ENCODE measurements around the gene THEMIS2.
A peak's percentile ranks its signal among the peaks of the same experiment; 100 is the strongest.
"Not testable (repeated sequence)": the region's sequence is repeated elsewhere in the genome, so short reads cannot be mapped to it uniquely, and the experiment has no call there.

THEMIS2 gene

GRCh38 chr1:27862671-27863537 is 9.4 kb upstream of the THEMIS2 start:
- DNase-seq (ENCODE audit: low read depth), result peak; percentile 99

GRCh38 chr1:27863538-27863915 is 8.8 kb upstream of the THEMIS2 start:
- DNase-seq (ENCODE audit: low read depth), result no peak

DNA sequence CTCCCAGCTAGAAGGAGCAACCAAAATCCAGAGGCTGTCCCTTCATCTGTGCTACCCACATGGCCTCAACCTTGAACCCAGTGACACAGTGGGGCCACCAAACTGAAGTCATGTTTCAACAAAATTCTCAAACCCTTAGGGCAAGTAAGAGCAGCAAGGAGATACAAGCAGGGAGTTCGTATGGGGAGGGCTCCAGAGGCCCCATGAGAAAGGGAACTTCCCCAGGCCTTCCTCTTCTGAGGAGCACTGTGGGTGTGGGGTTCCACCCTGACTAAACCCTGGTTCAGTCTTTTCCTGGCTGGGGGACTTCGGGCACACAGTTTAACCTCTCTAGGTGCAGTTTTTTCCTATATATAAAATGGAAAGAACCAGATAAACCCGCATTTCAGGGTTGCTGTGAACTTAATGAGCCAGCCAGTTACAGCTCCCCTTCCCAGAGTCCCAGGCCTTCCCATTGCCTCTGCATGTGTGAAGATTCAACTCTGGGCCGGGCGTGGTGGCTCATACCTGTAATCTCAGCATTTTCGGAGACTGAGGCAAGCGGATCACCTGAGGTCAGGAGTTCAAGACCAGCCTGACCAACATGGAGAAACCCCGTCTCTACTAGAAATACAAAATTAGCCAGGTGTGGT is 8.0 kb upstream of the THEMIS2 start:
- DNase-seq (ENCODE audit: low read depth), result no peak

DNA sequence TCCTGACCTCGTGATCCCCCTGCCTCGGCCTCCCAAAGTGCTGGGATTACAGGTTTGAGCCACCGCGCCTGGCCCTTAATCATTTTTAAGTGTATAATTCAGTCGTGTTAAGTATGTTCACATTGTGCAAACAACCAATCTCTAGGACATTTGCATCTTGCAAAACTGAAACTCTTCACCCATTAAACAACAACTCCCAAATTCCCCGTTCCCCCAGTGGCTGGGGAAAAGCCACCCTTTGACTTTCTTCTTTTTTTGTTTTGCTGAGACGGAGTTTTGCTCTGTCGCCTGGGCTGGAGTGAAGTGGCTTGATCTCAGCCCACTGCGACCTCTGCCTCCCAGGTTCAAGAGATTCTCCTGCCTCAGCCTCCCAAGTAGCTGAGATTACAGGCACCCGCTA is 6.5 kb upstream of the THEMIS2 start:
- no peak for DNase-seq (ENCODE audit: low read depth)

DNA sequence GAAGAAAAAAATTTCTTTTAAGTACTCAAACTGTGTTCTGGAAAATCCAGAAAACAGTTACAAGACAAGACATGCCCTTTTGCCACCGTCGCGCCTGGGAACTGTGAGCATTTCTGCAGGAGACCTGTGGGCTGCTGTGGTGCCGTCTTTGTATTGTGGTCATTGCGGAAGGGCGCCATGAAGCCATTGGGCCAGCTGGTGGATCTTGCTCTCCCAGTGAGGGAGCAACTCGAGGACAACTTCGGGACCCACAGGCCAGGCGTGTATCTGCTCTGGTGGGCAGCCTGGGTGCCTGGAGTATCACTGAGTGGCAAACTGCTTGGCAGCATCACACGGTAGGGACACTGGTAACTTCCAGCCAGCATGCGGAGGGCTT is 3.8 kb upstream of the THEMIS2 start:
- DNase-seq (ENCODE audit: low read depth), result no peak

GRCh38 chr1:27868932-27869718 is 3.2 kb upstream of the THEMIS2 start:
- DNase-seq (ENCODE audit: low read depth), result no peak

GRCh38 chr1:27869719-27870085 is 2.6 kb upstream of the THEMIS2 start:
- DNase-seq (ENCODE audit: low read depth), result no peak

GRCh38 chr1:27871076-27871475 is 1.3 kb upstream of the THEMIS2 start:
- not testable (repeated sequence) for DNase-seq (ENCODE audit: low read depth)

DNA sequence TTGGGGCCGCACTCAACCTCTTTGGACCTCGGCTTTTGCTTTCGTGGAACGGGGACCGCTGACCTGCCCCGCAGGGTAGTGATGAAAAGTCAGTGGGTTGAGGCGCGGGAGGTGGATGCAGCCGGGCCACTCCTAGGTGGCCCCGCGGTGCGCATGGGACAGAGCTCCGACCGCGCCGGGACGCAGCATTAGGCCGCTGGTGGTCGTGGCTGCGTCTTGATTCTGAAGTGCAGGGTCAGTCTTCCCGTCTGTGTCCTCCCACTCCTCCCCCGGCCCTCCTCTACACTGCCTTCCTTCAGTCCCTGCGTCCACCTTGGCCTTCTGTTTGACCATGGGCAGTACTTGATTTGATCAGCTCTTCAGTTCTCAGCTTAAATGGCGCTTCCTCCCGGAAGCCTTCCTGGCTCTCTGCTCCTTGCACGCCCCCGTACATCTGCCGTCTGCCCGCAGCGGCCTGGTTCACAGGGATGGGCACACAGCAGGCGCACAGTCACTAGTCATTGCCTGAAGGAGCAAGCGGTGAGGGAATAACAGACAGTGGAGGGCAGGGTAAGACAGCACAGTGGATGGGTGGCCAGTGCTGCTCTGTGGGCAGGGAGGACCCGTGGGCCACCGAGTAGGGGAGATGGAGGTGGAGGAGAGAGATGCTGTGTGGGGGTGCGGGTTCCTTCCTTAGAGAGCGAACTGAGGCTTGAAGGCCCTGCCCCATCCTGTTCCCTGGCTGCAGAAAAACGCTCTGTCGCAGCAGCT is 633 bp downstream of the THEMIS2 start:
- no peak for DNase-seq (ENCODE audit: low read depth)

- DNase-seq (ENCODE audit: low read depth), result no peak
These were observed 1.5 kb downstream of the THEMIS2 start for GRCh38 chr1:27873671-27874384.

- DNase-seq (ENCODE audit: low read depth), result no peak
These were observed 4.2 kb downstream of the THEMIS2 start for GRCh38 chr1:27876341-27877114.

GRCh38 chr1:27877115-27877416 is 4.7 kb downstream of the THEMIS2 start:
- DNase-seq (ENCODE audit: low read depth), result no peak

DNA sequence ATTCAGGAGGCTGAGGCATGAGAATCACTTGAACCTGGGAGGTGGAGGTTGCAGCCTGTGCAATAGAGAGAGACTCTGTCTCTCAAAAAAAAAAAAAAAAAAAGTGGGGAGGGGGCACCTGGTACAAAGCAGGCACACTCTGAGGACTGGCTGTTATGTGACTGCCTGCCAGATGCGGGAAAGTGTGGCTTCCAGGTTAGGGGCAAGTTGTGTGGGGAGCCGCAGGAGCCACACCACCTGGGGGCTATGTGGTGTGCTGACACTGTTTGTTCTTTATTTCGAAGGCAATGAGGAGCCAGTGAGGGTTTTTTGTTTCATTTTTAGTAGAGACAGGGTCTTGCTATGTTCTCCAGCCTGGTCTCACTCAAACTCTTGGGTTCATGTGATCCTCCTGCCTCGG is 5.7 kb downstream of the THEMIS2 start:
- DNase-seq (ENCODE audit: low read depth), result no peak

DNA sequence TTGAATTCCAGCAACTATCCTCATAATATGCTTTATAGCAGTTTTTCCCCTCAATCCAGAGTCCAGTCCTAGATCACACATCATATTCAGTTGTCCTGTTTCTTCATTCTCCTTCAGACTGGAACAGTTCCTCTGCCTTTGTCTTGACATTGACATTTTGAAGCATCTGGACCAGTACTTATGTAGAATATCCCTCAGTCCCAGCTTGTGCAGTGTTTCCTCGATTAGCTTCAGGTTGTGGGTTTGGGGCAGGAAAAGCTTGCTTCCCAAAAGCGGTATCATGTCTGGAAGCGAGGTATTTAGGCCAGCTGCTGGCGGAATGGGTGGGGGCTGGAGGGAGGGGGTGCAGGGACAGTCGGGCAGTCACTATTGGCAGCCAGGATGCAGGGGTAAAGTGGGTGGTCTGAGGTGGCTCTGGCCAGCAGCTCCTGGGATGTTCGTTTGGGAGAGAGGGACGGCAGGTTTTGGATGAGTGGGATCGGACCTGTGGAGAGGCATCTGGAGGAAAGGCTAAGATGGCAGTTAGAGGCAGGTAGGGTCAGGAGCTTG is 6.5 kb downstream of the THEMIS2 start:
- no peak for DNase-seq (ENCODE audit: low read depth)

DNA sequence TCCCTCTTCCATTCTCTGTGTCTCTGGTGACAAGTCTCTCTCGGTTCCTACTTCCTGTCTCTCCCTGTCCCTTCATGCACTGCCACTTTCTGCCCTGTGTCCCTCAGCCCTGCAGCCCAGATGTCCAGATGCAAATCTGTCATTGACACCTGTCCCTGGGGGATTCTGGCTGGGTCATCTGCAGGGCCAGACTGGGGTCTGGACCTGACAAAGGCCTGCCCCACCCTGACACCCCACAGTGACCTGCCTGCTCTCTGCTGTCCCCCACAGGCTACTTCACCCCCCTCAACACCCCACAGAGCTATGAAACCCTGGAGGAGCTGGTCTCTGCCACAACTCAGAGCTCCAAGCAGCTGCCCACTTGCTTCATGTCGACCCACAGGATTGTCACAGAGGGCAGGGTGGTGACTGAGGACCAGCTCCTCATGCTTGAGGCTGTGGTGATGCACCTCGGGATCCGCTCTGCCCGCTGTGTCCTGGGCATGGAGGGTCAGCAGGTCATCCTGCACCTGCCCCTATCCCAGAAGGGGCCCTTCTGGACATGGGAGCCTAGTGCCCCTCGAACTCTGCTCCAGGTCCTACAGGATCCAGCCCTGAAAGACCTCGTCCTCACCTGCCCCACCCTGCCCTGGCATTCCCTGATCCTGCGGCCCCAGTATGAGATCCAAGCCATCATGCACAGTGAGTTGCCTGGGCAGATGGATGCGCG is 7.2 kb downstream of the THEMIS2 start:
- DNase-seq (ENCODE audit: low read depth), result no peak

DNA sequence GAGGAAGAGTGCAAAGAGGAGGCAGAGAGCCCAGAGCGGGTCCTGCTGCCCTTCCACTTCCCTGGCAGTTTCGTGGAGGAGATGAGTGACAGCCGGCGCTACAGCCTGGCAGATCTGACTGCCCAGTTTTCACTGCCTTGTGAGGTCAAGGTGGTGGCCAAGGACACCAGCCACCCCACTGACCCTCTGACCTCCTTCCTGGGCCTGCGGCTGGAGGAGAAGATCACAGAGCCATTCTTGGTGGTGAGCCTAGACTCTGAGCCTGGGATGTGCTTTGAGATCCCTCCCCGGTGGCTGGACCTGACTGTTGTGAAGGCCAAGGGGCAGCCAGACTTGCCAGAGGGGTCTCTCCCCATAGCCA is 10.2 kb downstream of the THEMIS2 start:
- DNase-seq (ENCODE audit: low read depth), result no peak

GRCh38 chr1:27883536-27883935 is 11.2 kb downstream of the THEMIS2 start:
- DNase-seq (ENCODE audit: low read depth), result no peak

DNA sequence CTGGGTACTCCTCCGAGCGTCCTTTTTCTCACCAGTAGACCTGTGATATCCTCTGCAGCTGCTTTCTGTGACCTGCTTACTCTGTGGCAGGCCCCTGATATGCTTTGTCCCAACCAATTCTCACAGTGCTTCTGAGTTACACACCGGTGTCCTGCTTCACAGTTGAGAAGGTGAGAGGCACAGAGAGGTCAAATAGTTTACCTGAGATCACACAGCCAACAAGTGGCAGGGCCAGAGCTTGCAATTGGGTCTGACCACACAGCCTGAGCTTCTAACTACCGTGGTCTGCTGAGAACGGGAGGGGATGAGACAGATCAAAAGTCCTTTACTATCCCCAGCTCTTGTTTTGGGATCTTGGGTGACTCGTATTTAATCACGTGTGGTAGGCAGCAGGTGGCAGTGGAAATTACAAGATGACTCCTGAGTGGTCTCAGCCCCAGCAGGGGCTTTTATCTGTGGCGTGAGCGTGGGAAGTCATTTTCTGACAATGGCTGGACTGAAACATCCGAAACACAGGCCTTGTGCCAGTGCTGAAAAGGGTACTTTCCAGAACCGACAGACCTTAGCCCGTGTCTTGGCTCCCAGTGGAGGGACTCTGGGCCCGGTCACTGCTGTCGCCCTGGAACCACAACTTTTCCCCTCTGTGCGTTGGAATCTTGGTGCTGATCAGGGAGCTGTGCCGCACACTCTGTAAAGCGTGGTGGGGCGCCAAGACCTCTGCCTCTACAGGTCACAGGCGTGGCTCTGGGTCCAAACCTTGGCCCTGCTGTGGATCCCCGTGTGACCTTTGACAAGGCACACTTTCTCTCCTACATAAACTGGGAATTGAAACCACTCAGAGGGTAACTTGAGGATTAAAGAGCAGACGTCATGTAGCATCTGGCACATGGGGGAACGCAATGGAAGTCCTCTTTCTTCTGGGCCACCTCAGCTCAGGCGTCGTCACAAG is 11.9 kb downstream of the THEMIS2 start:
- DNase-seq (ENCODE audit: low read depth), result no peak

DNA sequence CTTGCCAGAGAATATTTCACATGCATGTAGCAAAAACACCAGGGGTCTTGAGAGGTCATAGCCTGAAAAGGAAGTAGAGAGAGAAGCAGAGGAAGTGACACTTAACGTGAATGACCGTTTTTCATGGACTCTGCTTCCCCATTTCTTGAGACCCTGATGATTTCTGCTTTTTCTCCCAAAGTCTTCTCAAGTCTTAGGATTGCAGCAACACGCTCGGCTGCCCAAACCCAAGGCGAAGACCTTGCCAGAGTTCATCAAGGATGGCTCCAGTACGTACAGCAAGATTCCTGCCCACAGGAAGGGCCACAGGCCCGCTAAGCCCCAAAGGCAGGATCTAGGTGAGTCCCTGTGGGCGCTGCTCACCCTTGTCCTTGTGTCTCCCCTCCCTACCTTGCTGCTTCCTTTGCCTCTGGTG is 12.8 kb downstream of the THEMIS2 start:
- DNase-seq (ENCODE audit: low read depth), result no peak
